Keratinocyte (primary cell): ENCODE data around the gene DYNLT2. TPM values are rescaled to one million over a fixed set of nuclear protein-coding genes. Genes with fewer than 3 reads are reported as not detected.

Experiments used
- DNase-seq: peaks from one replicate; pipeline ENCODE4 v3.0.0-alpha.2; 2011; ENCODE audit warnings: low read depth, missing footprints, low spot score
- FAIRE-seq: peaks from 2 replicates; lab custom pipeline; 2011; peaks lifted over from hg19 to GRCh38; lab: Jason Lieb, UNC
- H2AFZ ChIP-seq: 2 replicates; pipeline ENCODE4 v1.6.0; 2012; ENCODE audit warnings: low read length, control low read depth, inconsistent platforms; ENCODE audit not compliant: control insufficient read depth
- H3K27ac ChIP-seq: 2 replicates; pipeline ENCODE4 v1.5.1; 2011; ENCODE audit warnings: low read length; ENCODE audit not compliant: control insufficient read depth, insufficient read depth
- H3K27me3 ChIP-seq: 3 replicates; pipeline ENCODE4 v1.6.0; 2011; ENCODE audit warnings: low read length; ENCODE audit not compliant: control insufficient read depth, insufficient read depth; ENCODE audit errors: extremely low read depth
- H3K36me3 ChIP-seq, 2 experiments: 2 replicates in 1 of 2; 3 replicates in 1 of 2; pipeline ENCODE4 v1.5.1; 2011; ENCODE audit warnings: low read length in 2 of 2, mild to moderate bottlenecking in 1 of 2; ENCODE audit not compliant: control insufficient read depth in 2 of 2, insufficient read depth in 2 of 2; ENCODE audit errors: extremely low read depth in 1 of 2
- H3K4me1 ChIP-seq: 3 replicates; pipeline ENCODE4 v1.5.1; 2011; ENCODE audit warnings: low read length; ENCODE audit not compliant: control insufficient read depth, insufficient read depth; ENCODE audit errors: extremely low read depth
- H3K4me2 ChIP-seq: 3 replicates; pipeline ENCODE4 v1.6.0; 2011; ENCODE audit warnings: low read depth, low read length; ENCODE audit not compliant: control insufficient read depth, insufficient read depth; ENCODE audit errors: extremely low read depth
- H3K4me3 ChIP-seq, 3 experiments: fragments of 200-600 bp in 1 of 3; sonication (generic) in 1 of 3; 2 replicates in 2 of 3; 3 replicates in 1 of 3; pipeline ENCODE4 v1.5.1; 2011 to 2016; ENCODE audit warnings: low read length in 3 of 3, mild to moderate bottlenecking in 3 of 3, control low read depth in 2 of 3, inconsistent platforms in 1 of 3, low read depth in 1 of 3, mixed read lengths in 1 of 3, mixed run types in 1 of 3, moderate library complexity in 1 of 3; ENCODE audit not compliant: control insufficient read depth in 2 of 3, insufficient read depth in 2 of 3; ENCODE audit errors: extremely low read depth in 1 of 3
- H3K79me2 ChIP-seq: 2 replicates; pipeline ENCODE4 v1.6.0; 2012; ENCODE audit warnings: low read length; ENCODE audit not compliant: control insufficient read depth, insufficient read depth
- H3K9ac ChIP-seq: 3 replicates; pipeline ENCODE4 v1.6.0; 2011; ENCODE audit warnings: low read length; ENCODE audit not compliant: control insufficient read depth, insufficient read depth; ENCODE audit errors: extremely low read depth
- H3K9me1 ChIP-seq: 3 replicates; pipeline ENCODE4 v1.6.0; 2011; ENCODE audit warnings: low read length; ENCODE audit not compliant: control insufficient read depth, insufficient read depth; ENCODE audit errors: extremely low read depth
- H3K9me3 ChIP-seq: 2 replicates; pipeline ENCODE4 v1.5.1; 2012; ENCODE audit warnings: low read depth, low read length; ENCODE audit not compliant: control insufficient read depth
- H4K20me1 ChIP-seq: 3 replicates; pipeline ENCODE4 v1.6.0; 2011; ENCODE audit warnings: low read length; ENCODE audit not compliant: control insufficient read depth, insufficient read depth; ENCODE audit errors: extremely low read depth
- EZH2 ChIP-seq: IDR thresholded peaks from one replicate; pipeline ENCODE4 v1.6.1; 2012; ENCODE audit warnings: inconsistent platforms, mild to moderate bottlenecking, low read length, moderate library complexity
- dilution Hi-C: fragments of 300-500 bp; cut with MboI; formaldehyde crosslinking; loops from one replicate; pipeline ENCODE4 v1.7.0; 2020; ENCODE audit warnings: low sequenced_read_pairs; ENCODE audit not compliant: extremely low pct_ligation_motif_present
- polyA plus RNA-seq, 5 experiments: library from polyadenylated mRNA; depleted of rRNA in 3 of 5; stranded (reverse) in 3 of 5; stranded (forward) in 1 of 5; unstranded in 1 of 5; fragments of >200 nt; gene quantifications; 1 replicate in 1 of 5; 2 replicates in 3 of 5; 3 replicates in 1 of 5; pipeline versions ENCODE4 v1.2.1 to v1.2.3, GENCODE V29; 2011 to 2012; ENCODE audit warnings: missing spikeins in 2 of 5, low read depth in 1 of 5, low replicate concordance in 1 of 5
- TF ChIP-seq, protein P1 (sequence below), 3 experiments: IDR thresholded peaks in 1 of 3; conservative IDR thresholded peaks in 1 of 3; optimal IDR thresholded peaks in 1 of 3; 2 replicates in 2 of 3; 3 replicates in 1 of 3; pipeline versions ENCODE3 to v1.5.1; 2011; ENCODE audit warnings: low read length in 3 of 3, mild to moderate bottlenecking in 3 of 3, moderate library complexity in 2 of 3, control low read depth in 1 of 3, inconsistent platforms in 1 of 3; ENCODE audit not compliant: insufficient read depth in 2 of 3; ENCODE audit errors: extremely low read depth in 1 of 3

Gene DYNLT2
- polyA plus RNA-seq, 1 donor (not counting 4 experiments of a cell fraction or from before 2014, with no cell fraction given): 0.58 TPM

GRCh38 chr6:169784821-169785340 is 33.5 kb upstream of the DYNLT2 start:
- FAIRE-seq (no peak), DNase-seq (no peak)
- Histone ChIP-seq H3K36me3 (peaks cover 0 to 7% of the 10 kb centered on the region in 2 experiments), H3K9ac (no peak overlapping the region), H2AFZ (no peak overlapping the region), H3K9me3 (no peaks in the 10 kb centered on the region), H3K27ac (no peak overlapping the region), H3K9me1 (no peaks in the 10 kb centered on the region), H3K79me2 (no peaks in the 10 kb centered on the region), H3K27me3 (no peaks in the 10 kb centered on the region), H4K20me1 (no peaks in the 10 kb centered on the region), H3K4me3 (no peak overlapping the region), H3K4me2 (no peak overlapping the region), H3K4me1 (peaks cover 4% of the 10 kb centered on the region)
- TF ChIP-seq EZH2: no peak
- TF ChIP-seq, protein P1, sequence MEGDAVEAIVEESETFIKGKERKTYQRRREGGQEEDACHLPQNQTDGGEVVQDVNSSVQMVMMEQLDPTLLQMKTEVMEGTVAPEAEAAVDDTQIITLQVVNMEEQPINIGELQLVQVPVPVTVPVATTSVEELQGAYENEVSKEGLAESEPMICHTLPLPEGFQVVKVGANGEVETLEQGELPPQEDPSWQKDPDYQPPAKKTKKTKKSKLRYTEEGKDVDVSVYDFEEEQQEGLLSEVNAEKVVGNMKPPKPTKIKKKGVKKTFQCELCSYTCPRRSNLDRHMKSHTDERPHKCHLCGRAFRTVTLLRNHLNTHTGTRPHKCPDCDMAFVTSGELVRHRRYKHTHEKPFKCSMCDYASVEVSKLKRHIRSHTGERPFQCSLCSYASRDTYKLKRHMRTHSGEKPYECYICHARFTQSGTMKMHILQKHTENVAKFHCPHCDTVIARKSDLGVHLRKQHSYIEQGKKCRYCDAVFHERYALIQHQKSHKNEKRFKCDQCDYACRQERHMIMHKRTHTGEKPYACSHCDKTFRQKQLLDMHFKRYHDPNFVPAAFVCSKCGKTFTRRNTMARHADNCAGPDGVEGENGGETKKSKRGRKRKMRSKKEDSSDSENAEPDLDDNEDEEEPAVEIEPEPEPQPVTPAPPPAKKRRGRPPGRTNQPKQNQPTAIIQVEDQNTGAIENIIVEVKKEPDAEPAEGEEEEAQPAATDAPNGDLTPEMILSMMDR (optimal IDR thresholded peaks at IDR 0.05 in 1 of 3, IDR thresholded peaks at IDR 0.05 in 1 of 3, conservative IDR thresholded peaks at IDR 0.05 in 1 of 3; ENCODE audit: extremely low read depth in 1 of 3, insufficient read depth in 2 of 3, low read length in 3 of 3): no peak
- dilution Hi-C loops: no loop called here

GRCh38 chr6:169783971-169784820 is 32.8 kb upstream of the DYNLT2 start:
- no peak for FAIRE-seq
- Histone ChIP-seq H3K4me3 (no peak overlapping the region), H2AFZ (no peak overlapping the region), H3K9me3 (no peaks in the 10 kb centered on the region), H3K36me3 (peaks cover 0 to 7% of the 10 kb centered on the region in 2 experiments), H3K27me3 (no peaks in the 10 kb centered on the region), H3K9ac (no peak overlapping the region), H3K27ac (no peak overlapping the region), H3K4me1 (no peaks in the 10 kb centered on the region), H3K9me1 (no peaks in the 10 kb centered on the region), H3K79me2 (no peaks in the 10 kb centered on the region), H3K4me2 (no peak overlapping the region), H4K20me1 (no peaks in the 10 kb centered on the region)
- no peak for DNase-seq
- dilution Hi-C loops: no loop called here
- TF ChIP-seq, protein P1 (optimal IDR thresholded peaks at IDR 0.05 in 1 of 3, IDR thresholded peaks at IDR 0.05 in 1 of 3, conservative IDR thresholded peaks at IDR 0.05 in 1 of 3; ENCODE audit: extremely low read depth in 1 of 3, insufficient read depth in 2 of 3, low read length in 3 of 3): no peak
- no peak for TF ChIP-seq EZH2
